ENCODE data around the gene CSMD2. TPM values are rescaled to one million over a fixed set of nuclear protein-coding genes. Genes with fewer than 3 reads are reported as not detected.

CSMD2 gene
- total RNA-seq, 6 experiments from 2014 or later: under 0.01 to 0.19 (median 0.09) TPM; not detected in 1

DNA sequence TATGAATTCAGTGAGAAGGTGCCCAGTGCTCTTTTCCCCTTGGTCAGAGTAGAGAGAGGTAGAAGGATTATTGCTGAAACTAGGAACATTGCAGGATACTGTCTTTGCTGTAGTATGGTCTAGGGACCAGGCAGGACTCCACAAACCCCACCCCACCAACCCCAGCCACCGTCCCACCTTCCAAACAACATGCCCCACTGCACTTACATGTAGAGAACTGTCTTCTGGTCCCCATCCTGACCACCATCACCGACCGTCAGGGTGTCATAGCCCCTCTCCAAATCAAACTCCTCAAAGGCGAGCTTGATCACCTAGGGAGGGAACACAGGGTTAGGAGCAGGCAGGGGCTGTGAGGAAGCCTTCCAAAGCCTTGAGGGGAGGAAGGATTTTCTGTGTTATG is 372.8 kb downstream of the CSMD2 start:
- ATAC-seq: no peak
- Histone ChIP-seq H3K27me3 (no peaks in the 10 kb centered on the region), H3K36me3 (no peaks in the 10 kb centered on the region), H3K9me3 (no peaks in the 10 kb centered on the region), H3K27ac (no peak overlapping the region), H3K4me1 (no peaks in the 10 kb centered on the region), H3K4me3 (no peak overlapping the region)
- WGBS (ENCODE audit: insufficient coverage, low coverage, low lambda C conversion rate, missing lambda C conversion rate): 49% methylated on average over 2 of the region's 4 CpGs
- TF ChIP-seq POLR2A (IDR thresholded peaks at IDR 0.05): no peak
- no peak for TF ChIP-seq CTCF (IDR thresholded peaks at IDR 0.05)
- intact Hi-C loops (cut with DNase I): no loop called here
- DNase-seq: no peak

GRCh38 chr1:33791251-33791650 is 373.8 kb downstream of the CSMD2 start:
- TF ChIP-seq POLR2A (IDR thresholded peaks at IDR 0.05): no peak
- TF ChIP-seq CTCF (IDR thresholded peaks at IDR 0.05): no peak
- no peaks in the 10 kb centered on the region for H3K4me1 ChIP-seq
- 50% methylated on average over 2 of the region's 2 CpGs for WGBS (ENCODE audit: insufficient coverage, low coverage, low lambda C conversion rate, missing lambda C conversion rate)
- no peak for ATAC-seq
- intact Hi-C loops (cut with DNase I): no loop called here
- DNase-seq: no peak
- H3K9me3 ChIP-seq: no peaks in the 10 kb centered on the region
- no peak overlapping the region for H3K4me3 ChIP-seq
- no peak overlapping the region for H3K27ac ChIP-seq
- H3K36me3 ChIP-seq: no peaks in the 10 kb centered on the region
- H3K27me3 ChIP-seq: no peaks in the 10 kb centered on the region

GRCh38 chr1:33790577-33790976 is 374.5 kb downstream of the CSMD2 start:
- Histone ChIP-seq H3K27me3 (no peaks in the 10 kb centered on the region), H3K36me3 (no peaks in the 10 kb centered on the region), H3K4me3 (no peak overlapping the region), H3K9me3 (no peaks in the 10 kb centered on the region), H3K4me1 (no peaks in the 10 kb centered on the region), H3K27ac (no peak overlapping the region)
- TF ChIP-seq CTCF (IDR thresholded peaks at IDR 0.05) (no peak), POLR2A (IDR thresholded peaks at IDR 0.05) (no peak)
- no peak for DNase-seq
- WGBS (ENCODE audit: insufficient coverage, low coverage, low lambda C conversion rate, missing lambda C conversion rate): 56% methylated on average over 1 of the region's 1 CpG
- intact Hi-C loops (cut with DNase I): no loop called here
- no peak for ATAC-seq

DNA sequence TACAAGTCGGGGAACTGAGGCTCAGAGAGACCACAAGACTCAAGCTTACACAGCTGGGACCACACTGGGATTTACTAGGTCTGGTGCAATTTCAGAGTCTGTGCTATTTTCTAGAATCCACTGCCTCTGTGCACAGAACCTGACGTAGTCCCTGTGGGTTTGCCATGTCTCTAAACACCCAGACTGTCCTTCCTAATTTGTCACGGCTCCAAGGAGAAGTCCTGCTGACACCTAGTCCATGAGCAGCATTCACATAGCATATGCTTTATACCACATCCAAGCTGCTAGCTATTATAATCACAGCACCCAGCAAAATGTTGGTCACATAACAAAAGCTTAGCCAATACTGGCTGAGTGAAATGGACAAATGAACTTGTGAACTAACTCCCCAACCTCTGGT is 380.2 kb downstream of the CSMD2 start:
- Histone ChIP-seq H3K4me1 (no peaks in the 10 kb centered on the region), H3K27ac (no peak overlapping the region), H3K9me3 (no peaks in the 10 kb centered on the region), H3K27me3 (no peaks in the 10 kb centered on the region), H3K4me3 (no peak overlapping the region), H3K36me3 (no peaks in the 10 kb centered on the region)
- intact Hi-C loops (cut with DNase I): no loop called here
- TF ChIP-seq POLR2A (IDR thresholded peaks at IDR 0.05): no peak
- TF ChIP-seq CTCF (IDR thresholded peaks at IDR 0.05): no peak
- no peak for DNase-seq
- ATAC-seq: no peak
- WGBS (ENCODE audit: insufficient coverage, low coverage, low lambda C conversion rate, missing lambda C conversion rate): 13% methylated on average over 1 of the region's 3 CpGs

DNA sequence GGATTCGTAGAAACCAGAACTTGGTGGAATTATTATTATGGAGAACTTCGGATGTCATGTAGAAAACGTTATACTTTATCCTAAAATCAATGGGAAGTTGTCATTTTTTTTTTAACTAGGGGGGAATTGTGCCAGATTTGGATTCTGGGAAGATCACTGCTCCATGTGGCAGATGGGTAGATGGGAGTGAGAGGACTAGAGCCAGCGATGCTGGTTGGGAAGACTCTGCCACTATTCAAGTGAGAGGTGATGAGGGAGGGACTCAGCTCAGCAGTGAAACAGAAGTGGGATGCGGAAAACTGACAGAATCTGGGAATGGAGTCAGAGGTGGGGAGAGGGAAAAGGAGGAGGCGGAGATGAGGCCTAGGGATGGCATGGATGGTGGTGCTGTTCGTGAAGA is 382.3 kb downstream of the CSMD2 start:
- Histone ChIP-seq H3K4me3 (no peak overlapping the region), H3K27ac (no peak overlapping the region), H3K36me3 (no peaks in the 10 kb centered on the region), H3K27me3 (no peaks in the 10 kb centered on the region), H3K4me1 (no peaks in the 10 kb centered on the region), H3K9me3 (no peaks in the 10 kb centered on the region)
- no peak for TF ChIP-seq CTCF (IDR thresholded peaks at IDR 0.05)
- TF ChIP-seq POLR2A (IDR thresholded peaks at IDR 0.05): no peak
- WGBS (ENCODE audit: insufficient coverage, low coverage, low lambda C conversion rate, missing lambda C conversion rate): 55% methylated on average over 7 of the region's 7 CpGs
- ATAC-seq (no peak), DNase-seq (no peak)
- intact Hi-C loops (cut with DNase I): no loop called here
